K562 (cell line): ENCODE results near the gene GALR3. TPM values are rescaled to one million over a fixed set of nuclear protein-coding genes. Genes with fewer than 3 reads are reported as not detected.

ENCODE experiments used
- ATAC-seq: fragments of 200-7000 bp; cut with Tn5 transposase; 3 replicates; pipeline ENCODE4 v1.9.1; 2020; ENCODE audit warnings: moderate library complexity
- BruUV-seq: library from RNA; stranded (reverse); fragments of 400-500 nt; replicated peaks from 2 replicates; lab custom pipeline; 2021; lab: Mats Ljungman, UMichigan
- CTCF ChIA-PET: fragments of 300-600 bp; formaldehyde crosslinking; extraction: SDS; loops from one replicate; lab custom pipeline; 2021; ENCODE audit warnings: low intra/inter-chr PET ratio; lab: Yijun Ruan, JAX
- POLR2A ChIA-PET: fragments of 300-600, 350-650 bp; sonication (Branson Sonifier 250); formaldehyde crosslinking; extraction: SDS; loops from one replicate; lab custom pipeline; 2021; ENCODE audit warnings: antibody characterized with exemption, inconsistent platforms; lab: Yijun Ruan, JAX
- DNase-seq, 4 experiments: peaks; one replicate each; pipeline versions ENCODE4 v3.0.0 to v3.0.0-alpha.2; 2011 to 2018; ENCODE audit warnings: low spot score in 3 of 4, mixed read lengths in 3 of 4; ENCODE audit errors: extremely low read depth in 1 of 4
- FAIRE-seq: peaks from 2 replicates; lab custom pipeline; 2011; peaks lifted over from hg19 to GRCh38; lab: Jason Lieb, UNC
- H2AFZ ChIP-seq: 2 replicates; pipeline ENCODE4 v1.6.0; 2011; ENCODE audit warnings: low read depth, low read length, control low read depth, inconsistent platforms
- H3K27ac ChIP-seq: fragments of 200-600 bp; 3 replicates; pipeline ENCODE4 v1.8.0; 2011; ENCODE audit warnings: low read depth, mild to moderate bottlenecking, control low read depth, inconsistent platforms, low read length, moderate library complexity, mixed read lengths; ENCODE audit errors: extremely low read depth
- H3K27me3 ChIP-seq, 2 experiments: fragments of 300-600 bp in 1 of 2; 2 replicates in 1 of 2; 3 replicates in 1 of 2; pipeline versions ENCODE4 v1.6.0 to v1.8.0; 2011; ENCODE audit warnings: inconsistent platforms in 2 of 2, low read length in 2 of 2, mild to moderate bottlenecking in 1 of 2, mixed read lengths in 1 of 2, moderate library complexity in 1 of 2; ENCODE audit not compliant: control insufficient read depth in 2 of 2, insufficient read depth in 2 of 2
- H3K36me3 ChIP-seq: fragments of 300-600 bp; 3 replicates; pipeline ENCODE4 v1.8.0; 2011; ENCODE audit warnings: mild to moderate bottlenecking, low read length, inconsistent platforms; ENCODE audit not compliant: control insufficient read depth, insufficient read depth
- H3K4me1 ChIP-seq, 2 experiments: fragments of 200-600 bp in 1 of 2; replicated peaks in 1 of 2; 2 replicates in 1 of 2; 3 replicates in 1 of 2; pipeline versions ENCODE4 v1.5.1 to v1.8.0; 2011; ENCODE audit warnings: inconsistent platforms in 2 of 2, low read length in 2 of 2, mild to moderate bottlenecking in 1 of 2, mixed read lengths in 1 of 2, moderate library complexity in 1 of 2; ENCODE audit not compliant: control insufficient read depth in 2 of 2, insufficient read depth in 2 of 2
- H3K4me2 ChIP-seq: 2 replicates; pipeline ENCODE4 v1.6.1; 2011; ENCODE audit warnings: low read length, control low read depth, inconsistent platforms, mixed read lengths; ENCODE audit not compliant: insufficient read depth
- H3K4me3 ChIP-seq: fragments of 200-600 bp; sonication (generic), shearing (Covaris generic); 2 replicates; pipeline ENCODE4 v1.5.1; 2016; ENCODE audit warnings: control low read depth, inconsistent platforms
- H3K79me2 ChIP-seq: fragments of 200-600 bp; 3 replicates; pipeline ENCODE4 v1.8.0; 2011; ENCODE audit warnings: low read length, inconsistent platforms; ENCODE audit not compliant: control insufficient read depth, insufficient read depth
- H3K9ac ChIP-seq, 2 experiments: 2 replicates each; pipeline versions ENCODE4 v1.6.0 to v1.6.1; 2011; ENCODE audit warnings: low read depth in 2 of 2, low read length in 2 of 2, control low read depth in 1 of 2, inconsistent platforms in 1 of 2, mild to moderate bottlenecking in 1 of 2, mixed read lengths in 1 of 2; ENCODE audit not compliant: insufficient read depth in 1 of 2
- H3K9me1 ChIP-seq: one replicate; pipeline ENCODE4 v1.6.0; 2011; ENCODE audit warnings: inconsistent platforms, mild to moderate bottlenecking, low read length, moderate library complexity; ENCODE audit not compliant: control insufficient read depth, insufficient read depth
- H3K9me3 ChIP-seq: replicated peaks from 2 replicates; pipeline ENCODE4 v1.5.1; 2011; ENCODE audit warnings: low read depth, low read length, inconsistent platforms; ENCODE audit not compliant: control insufficient read depth, insufficient read depth
- H4K20me1 ChIP-seq: replicated peaks from 2 replicates; pipeline ENCODE4 v1.6.1; 2011; ENCODE audit warnings: low read length, inconsistent platforms, mixed read lengths; ENCODE audit not compliant: control insufficient read depth, insufficient read depth
- BCL6 ChIP-seq: fragments of 250-450 bp; sonication (Bioruptor Pico); IDR thresholded peaks from 2 replicates; pipeline ENCODE4 v1.4.0; 2020
- BHLHE40 ChIP-seq: IDR thresholded peaks from 2 replicates; pipeline ENCODE4 v1.6.1; 2011; ENCODE audit warnings: low read length, improper control_type of control experiment
- HDGF ChIP-seq: fragments of 450-650 bp; IDR thresholded peaks from 2 replicates; pipeline ENCODE4 v1.6.1; 2016
- MCM5 ChIP-seq: fragments of 450-650 bp; IDR thresholded peaks from 2 replicates; pipeline ENCODE4 v1.6.1; 2016; ENCODE audit warnings: low read depth
- NR2C2 ChIP-seq, 2 experiments: fragments of 200-800 bp in 1 of 2; sonication (Bioruptor generic) in 1 of 2; sonication (generic) in 1 of 2; formaldehyde crosslinking in 1 of 2; IDR thresholded peaks; 2 replicates each; pipeline versions ENCODE4 v1.6.1 to v1.8.0; 2016 to 2022; ENCODE audit warnings: mild to moderate bottlenecking in 1 of 2, missing compliant biosample characterization in 1 of 2, missing genetic modification characterization in 1 of 2, missing genetic modification reagents in 1 of 2
- NR3C1 ChIP-seq: sonication (generic); formaldehyde crosslinking; IDR thresholded peaks from 2 replicates; pipeline ENCODE4 v1.8.1; 2022; ENCODE audit warnings: missing genetic modification reagents
- RBBP5 ChIP-seq: fragments of 200-600 bp; sonication (generic); IDR thresholded peaks from 2 replicates; pipeline ENCODE4 v1.6.1; 2012; ENCODE audit warnings: borderline replicate concordance, mild to moderate bottlenecking, low read length, control low read depth, inconsistent platforms; ENCODE audit not compliant: insufficient read depth, poor library complexity, severe bottlenecking
- REST ChIP-seq, 2 experiments: fragments of 450-650 bp; formaldehyde crosslinking in 1 of 2; IDR thresholded peaks; 2 replicates each; pipeline versions ENCODE4 v1.4.0 to v1.6.1; 2014 to 2020; ENCODE audit warnings: mild to moderate bottlenecking in 2 of 2, borderline replicate concordance in 1 of 2, low read depth in 1 of 2
- TFAP4 ChIP-seq: sonication (generic); formaldehyde crosslinking; IDR thresholded peaks from 2 replicates; pipeline ENCODE4 v1.8.0; 2022; ENCODE audit warnings: missing genetic modification reagents, mild to moderate bottlenecking, moderate library complexity, borderline replicate concordance
- ZBED1 ChIP-seq: IDR thresholded peaks from 2 replicates; pipeline ENCODE4 v1.6.1; 2014
- ZBTB1 ChIP-seq: sonication (generic); formaldehyde crosslinking; IDR thresholded peaks from 2 replicates; pipeline ENCODE4 v1.8.1; 2023; ENCODE audit warnings: missing genetic modification reagents, low read depth, mild to moderate bottlenecking, borderline replicate concordance
- ZC3H8 ChIP-seq: fragments of 450-650 bp; IDR thresholded peaks from 2 replicates; pipeline ENCODE4 v1.6.1; 2017
- WGBS: fragments of 100-300 bp; shearing (Covaris generic); methylation state at CpG from one replicate; pipeline ENCODE4 v1.1.6; 2016; ENCODE audit warnings: low coverage, mixed read lengths; ENCODE audit not compliant: insufficient coverage; ENCODE audit errors: missing lambda C conversion rate; 5-methylcytosine and 5-hydroxymethylcytosine counted together
- in situ Hi-C: fragments of 300-500 bp; cut with MboI; formaldehyde crosslinking; loops from 4 replicates; pipeline ENCODE4 v1.15.0; 2018; ENCODE audit warnings: inconsistent platforms, mixed read lengths
- intact Hi-C: fragments of 100-400 bp; cut with micrococcal nuclease; formaldehyde crosslinking; loops from 2 replicates; pipeline ENCODE4 v1.14.2; 2022
- polyA plus RNA-seq, 8 experiments: library from polyadenylated mRNA; depleted of rRNA in 4 of 8; stranded (reverse) in 5 of 8; unstranded in 3 of 8; fragments of >200 nt; fragmentation: Nextera tagmentation in 2 of 8; fragmentation: Illumina TruSeq in 1 of 8; extraction: Ambion mirVana in 2 of 8; extraction: Trizol in 1 of 8; gene quantifications; 2 replicates each; pipeline versions ENCODE4 v1.2.1 to v1.2.3, GENCODE V29; 2011 to 2014; ENCODE audit warnings: inconsistent platforms in 1 of 8, missing spikeins in 1 of 8
- total RNA-seq, 7 experiments: library from RNA; depleted of rRNA in 6 of 7; stranded (reverse); fragments of >200 nt in 6 of 7; fragmentation: Illumina TruSeq in 2 of 7; extraction: Trizol in 2 of 7; gene quantifications; 2 replicates each; pipeline versions ENCODE4 v1.2.1 to v1.2.3, GENCODE V29; 2011 to 2021; ENCODE audit warnings: low replicate concordance in 1 of 7

Gene GALR3
- total and polyA plus RNA-seq, 9 of the 15 experiments (the other 6 are each of a cell fraction or from before 2014, with no cell fraction given), result 0.13 TPM; not detected in 8

GRCh38 chr22:37843741-37844089 is 20.5 kb downstream of the GALR3 start:
- Histone ChIP-seq H3K9ac (peak overlapping the region; percentile 73 to 95), H3K27ac (peak overlapping the region; percentile 89), H3K79me2 (peaks cover 36% of the 10 kb centered on the region), H3K9me3 (peaks cover 4% of the 10 kb centered on the region; the same call in 1 of the 2 replicates), H2AFZ (peak overlapping the region; percentile 81), H3K4me1 (peaks cover 9 to 11% of the 10 kb centered on the region in 2 experiments; a peak in 4 of 5 replicates), H3K27me3 (no peaks in the 10 kb centered on the region), H3K36me3 (peaks cover 19% of the 10 kb centered on the region; the same call in 2 of the 3 replicates), H3K4me2 (peak overlapping the region; percentile 88), H4K20me1 (no peaks in the 10 kb centered on the region), H3K4me3 (peak overlapping the region; percentile 77), H3K9me1 (no peaks in the 10 kb centered on the region)
- CTCF ChIA-PET, result no interaction called here
- 20% methylated on average over 1 of the region's 46 CpGs for WGBS
- DNase-seq (peak; percentile 53 to 69 (median 60)), FAIRE-seq (no peak), ATAC-seq (peak; percentile 69)
- BruUV-seq, result TSS peak; percentile 26
- in situ Hi-C loops (no loop called here), intact Hi-C loops (no loop called here)
- POLR2A ChIA-PET, result interaction anchor here (0.5 to 1.6 kb wide), 8 partner anchors 8 to 176 kb away, joined by 3 to 6 read pairs (median 3); partner anchors contain the start of genes C22orf23 and POLR2F
- TF ChIP-seq MCM5 (no peak), BHLHE40 (no peak), ZC3H8 (no peak), HDGF (no peak), TFAP4 (no peak), REST (IDR thresholded peaks at IDR 0.05; ENCODE audit: borderline replicate concordance) (no peak), REST (CRISPR knock-in tag; IDR thresholded peaks at IDR 0.05; ENCODE audit: low read depth) (0 out of 2 replicates have a peak, but pooled peaks have one; percentile 27), NR2C2 (CRISPR knock-in tag; IDR thresholded peaks at IDR 0.05) (0 out of 2 replicates have a peak, but pooled peaks have one; percentile 10), NR2C2 (tag; IDR thresholded peaks at IDR 0.05) (no peak), ZBED1 (no peak), BCL6 (no peak), NR3C1 (CRISPR knock-in tag) (0 out of 2 replicates have a peak, but pooled peaks have one; percentile 26), RBBP5 (peak; percentile 54), ZBTB1 (peak; percentile 18; the same call in 1 of the 2 replicates)
